SK-N-MC (cell line): ENCODE results near the gene TGFBR3L.

ENCODE experiments used
- EZH2 ChIP-seq: fragments of 200-600 bp; sonication (generic); IDR thresholded peaks from one replicate; pipeline ENCODE4 v1.6.1; 2017; ENCODE audit warnings: antibody characterized with exemption
- FOXP2 ChIP-seq: optimal IDR thresholded peaks from 2 replicates; pipeline ENCODE3; 2011; ENCODE audit warnings: mild to moderate bottlenecking, moderate library complexity; ENCODE audit not compliant: insufficient read depth; ENCODE audit errors: extremely low read length, control extremely low read depth

GRCh38 chr19:7932276-7932929, 17.8 kb downstream of the TGFBR3L start:
- no peak for TF ChIP-seq EZH2
- TF ChIP-seq FOXP2, result no peak
